GM18867 (cell line): Measurements from ENCODE around the gene CYYR1.

Source experiments
- ATAC-seq: cut with Tn5 transposase; IDR thresholded peaks from one replicate; pipeline ENCODE4 v1.9.1; 2021; ENCODE audit warnings: mild to moderate bottlenecking, moderate library complexity; ENCODE audit not compliant: unreplicated experiment

The CYYR1 gene

DNA sequence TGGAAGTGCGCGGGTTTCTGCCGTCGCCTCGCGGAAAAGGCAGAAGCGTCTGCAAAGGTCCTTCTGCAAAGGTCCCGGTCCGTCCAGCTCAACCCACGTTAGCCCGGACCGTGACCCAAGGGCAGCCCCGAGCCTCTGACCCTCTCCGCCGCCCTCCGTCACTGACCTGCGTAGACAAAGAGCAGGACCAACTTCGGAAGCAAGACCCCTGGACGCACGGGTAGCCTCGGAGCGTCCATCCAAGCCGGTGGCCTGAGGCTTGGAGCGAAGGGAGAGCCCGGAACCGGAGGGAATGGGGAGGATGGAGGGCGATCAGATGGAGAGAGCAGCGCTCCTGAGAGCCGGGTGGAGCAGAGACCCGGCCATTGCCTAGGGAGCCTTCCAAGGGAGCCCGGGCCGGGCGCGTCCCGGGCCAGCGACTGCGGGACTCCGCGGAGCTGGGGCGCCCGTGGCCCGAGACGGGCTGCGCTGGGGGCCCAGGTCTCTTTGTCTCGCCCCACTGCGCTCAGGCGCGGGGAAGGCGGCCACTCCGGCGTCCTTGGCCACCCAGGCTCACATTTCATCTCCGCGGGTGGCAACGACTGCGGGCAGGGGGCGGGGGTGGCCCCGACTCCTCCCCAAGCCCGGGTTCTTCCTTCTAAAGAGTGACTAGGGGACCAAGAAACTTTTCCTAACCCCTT lies at the start of gene CYYR1:
CYYR1 (minus strand) TSS at position 585 of the 680 bp plus-strand sequence; CDS start at position 239, 346 bp downstream.
- ATAC-seq: no peak

DNA sequence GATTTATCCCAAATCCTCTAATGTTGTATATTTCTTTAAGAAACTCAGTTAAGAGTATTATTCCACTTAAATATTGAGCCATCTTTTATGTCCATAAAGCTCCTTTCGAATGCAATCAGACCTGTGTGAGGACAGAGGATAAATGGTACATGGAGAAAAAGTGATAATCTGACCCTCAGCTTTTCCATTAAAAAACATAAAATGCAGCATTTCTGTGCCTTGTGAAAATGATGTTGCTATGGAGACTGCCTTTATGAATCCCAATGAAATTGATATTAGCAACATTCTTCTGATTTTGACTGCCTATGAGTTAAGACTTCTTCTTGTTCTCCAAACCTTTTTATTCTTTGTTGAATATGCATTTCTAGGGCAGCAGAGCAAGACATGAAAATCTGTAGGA lies 44.1 kb upstream of the CYYR1 start:
- no peak for ATAC-seq

- no peak for ATAC-seq
Measured at GRCh38 chr21:26614251-26614650, 41.2 kb upstream of the CYYR1 start.

GRCh38 chr21:26599261-26599660 lies 26.2 kb upstream of the CYYR1 start:
- no peak for ATAC-seq

- ATAC-seq: no peak
Measured at GRCh38 chr21:26597981-26598380, 24.9 kb upstream of the CYYR1 start.

DNA sequence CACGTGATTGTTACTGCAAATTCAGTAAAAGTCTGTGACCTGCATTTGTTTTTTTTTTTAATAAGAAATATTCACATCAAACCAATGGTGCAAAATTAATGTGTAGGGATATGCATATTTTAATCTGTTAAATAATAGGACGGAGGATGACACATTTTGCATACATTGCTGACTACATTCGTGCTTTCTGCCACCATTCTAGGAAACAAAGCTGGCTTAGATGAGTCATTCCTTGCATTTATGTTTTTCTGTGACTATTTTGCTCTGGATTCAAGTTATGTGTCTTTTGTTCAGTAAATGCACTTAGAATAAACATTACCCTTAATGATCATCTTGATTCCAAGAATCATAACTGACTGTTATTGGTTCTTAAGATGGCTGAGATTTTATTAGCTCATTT lies 23.9 kb upstream of the CYYR1 start:
- ATAC-seq: no peak

DNA sequence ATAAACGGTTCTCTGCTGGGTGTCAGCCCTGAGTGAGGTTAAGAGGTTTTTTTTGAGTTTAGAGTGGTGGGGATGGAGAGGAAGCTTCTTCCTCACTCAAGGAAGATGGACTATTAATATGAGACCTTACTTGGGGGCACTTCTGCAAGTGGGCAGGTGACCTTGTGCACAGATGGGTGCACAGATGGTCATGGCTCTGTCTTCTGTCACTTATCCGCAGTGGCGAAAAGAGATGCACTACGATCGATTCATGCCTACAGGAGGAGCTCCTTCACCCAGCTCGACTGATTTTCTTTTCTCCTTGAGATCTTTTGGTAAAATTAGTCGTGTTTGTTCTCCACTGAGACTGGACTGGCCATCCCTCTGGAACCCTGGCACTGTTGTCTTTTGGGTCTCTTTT lies 22.9 kb upstream of the CYYR1 start:
- no peak for ATAC-seq

GRCh38 chr21:26593800-26594199 lies 20.7 kb upstream of the CYYR1 start:
- no peak for ATAC-seq

GRCh38 chr21:26591543-26591942 lies 18.5 kb upstream of the CYYR1 start:
- ATAC-seq: no peak

DNA sequence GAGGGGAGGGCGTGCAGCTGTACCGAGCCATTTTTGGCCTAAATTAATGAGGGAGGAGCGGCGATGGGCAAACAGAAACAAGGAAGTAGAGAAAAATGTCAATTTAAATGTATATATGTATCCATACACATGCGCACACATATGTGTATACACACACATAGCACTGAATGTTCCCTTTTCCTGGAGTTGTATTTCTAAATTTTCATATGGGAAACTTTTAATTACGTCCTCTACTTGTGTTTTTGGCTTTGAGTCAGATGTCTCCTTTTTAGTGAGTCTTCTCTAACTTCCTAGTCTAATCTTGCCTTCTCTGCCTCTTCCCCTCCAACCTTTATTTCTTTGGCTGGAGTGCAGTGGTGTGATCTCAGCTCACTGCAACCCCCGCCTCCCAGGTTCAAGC lies 15.4 kb upstream of the CYYR1 start:
- ATAC-seq: no peak

- ATAC-seq: no peak
Measured at GRCh38 chr21:26587736-26588201, 14.7 kb upstream of the CYYR1 start.

GRCh38 chr21:26583769-26584168 lies 10.7 kb upstream of the CYYR1 start:
- ATAC-seq: no peak

DNA sequence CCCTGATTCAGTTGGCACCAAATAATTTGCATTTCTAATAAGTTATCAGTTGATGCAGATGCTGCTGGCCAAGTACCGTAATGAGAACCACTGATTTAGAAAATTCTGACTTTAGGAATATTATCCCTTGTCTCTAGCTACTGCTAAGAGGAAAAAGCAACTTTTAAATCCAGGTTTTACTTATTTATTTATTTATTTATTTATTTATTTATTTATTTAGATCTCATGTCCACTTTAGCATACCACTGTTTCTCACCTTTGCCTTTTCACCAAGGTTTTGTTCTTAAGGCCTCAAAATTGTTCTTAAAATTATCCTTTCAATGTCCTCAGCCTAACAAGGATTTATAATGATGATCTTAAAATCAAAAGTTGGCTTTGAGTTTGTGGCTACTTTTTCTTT lies 8.7 kb upstream of the CYYR1 start:
- no peak for ATAC-seq

GRCh38 chr21:26572076-26572701 lies 897 bp downstream of the CYYR1 start:
- no peak for ATAC-seq

DNA sequence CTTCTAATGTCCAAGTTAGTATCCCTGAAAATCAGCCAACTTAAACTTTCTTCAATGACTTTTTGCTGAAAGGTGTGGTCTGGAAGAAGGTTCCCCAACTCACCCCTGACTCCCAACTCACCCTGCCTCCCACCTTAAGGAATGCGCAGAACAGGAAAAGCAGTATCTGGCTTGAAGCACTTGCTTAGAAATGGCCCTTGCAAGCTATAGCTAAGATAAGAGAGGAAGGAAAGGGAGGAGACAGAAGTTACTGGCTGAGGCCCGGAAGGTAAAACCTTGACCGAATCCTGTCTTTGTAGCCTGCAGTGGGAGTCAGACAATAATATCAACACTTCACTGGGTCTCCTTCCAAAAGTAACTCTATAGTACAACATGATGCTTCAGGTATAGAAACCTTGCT lies 2.9 kb downstream of the CYYR1 start:
- ATAC-seq: no peak

GRCh38 chr21:26565546-26565945 lies 7.5 kb downstream of the CYYR1 start:
- no peak for ATAC-seq

DNA sequence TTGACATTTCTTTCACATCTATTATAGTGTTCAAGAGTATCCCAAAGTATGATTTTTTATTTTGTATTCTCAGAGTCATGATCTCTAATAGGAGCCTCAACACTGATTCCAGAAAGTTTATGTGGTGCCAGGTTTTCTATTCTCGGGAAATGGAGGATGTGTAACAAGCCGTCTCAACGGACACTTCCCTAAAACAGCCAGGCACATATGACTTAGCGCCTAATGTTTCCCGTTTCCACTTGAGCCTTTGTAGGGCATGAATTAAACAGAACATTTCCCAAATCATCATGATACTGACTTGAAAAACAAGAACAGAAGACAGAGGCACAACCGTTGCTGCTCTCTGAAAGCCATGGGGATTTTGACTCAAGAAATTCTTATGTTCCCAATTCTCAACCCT lies 8.0 kb downstream of the CYYR1 start:
- no peak for ATAC-seq

- no peak for ATAC-seq
Measured at GRCh38 chr21:26563856-26564503, 9.1 kb downstream of the CYYR1 start.

DNA sequence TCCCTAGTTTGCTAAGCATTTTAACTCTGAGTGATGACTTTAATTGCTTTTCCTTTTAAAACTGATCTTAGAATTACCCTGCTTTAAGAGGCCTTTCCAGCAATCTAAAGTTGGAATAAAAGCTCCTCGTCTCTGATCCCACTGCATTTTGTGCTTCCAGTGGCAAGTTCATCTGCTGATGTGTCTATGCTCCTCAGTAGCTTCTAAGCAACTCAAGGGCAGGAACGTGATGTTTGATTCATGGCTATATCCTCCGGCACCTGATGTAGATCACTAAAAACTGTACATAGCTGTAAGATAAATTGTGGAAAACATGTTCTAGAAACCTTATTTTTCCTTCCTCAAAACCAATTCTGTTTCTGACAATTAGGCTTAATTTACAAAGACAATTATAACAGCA lies 12.5 kb downstream of the CYYR1 start:
- no peak for ATAC-seq

GRCh38 chr21:26559099-26559498 lies 14.0 kb downstream of the CYYR1 start:
- no peak for ATAC-seq

- no peak for ATAC-seq
Measured at GRCh38 chr21:26557106-26557505, 16.0 kb downstream of the CYYR1 start.

GRCh38 chr21:26555540-26556146 lies 17.4 kb downstream of the CYYR1 start:
- ATAC-seq: no peak
